Brain microvascular endothelial cell (primary cell): ENCODE measurements around the gene ZNF8.
"Not testable (repeated sequence)": the region's sequence is repeated elsewhere in the genome, so short reads cannot be mapped to it uniquely, and the experiment has no call there.

Experiments
- DNase-seq: peaks from one replicate; pipeline ENCODE4 v3.0.0-alpha.2; 2020
- H3K27ac ChIP-seq: fragments of 250-450 bp; sonication (Bioruptor Pico); 2 replicates; pipeline ENCODE4 v1.5.1; 2020; ENCODE audit warnings: mild to moderate bottlenecking, moderate library complexity
- H3K27me3 ChIP-seq: fragments of 250-450 bp; sonication (Bioruptor Pico); replicated peaks from 2 replicates; pipeline ENCODE4 v1.5.1; 2020; ENCODE audit warnings: mild to moderate bottlenecking
- H3K36me3 ChIP-seq: fragments of 250-450 bp; sonication (Bioruptor Pico); replicated peaks from 2 replicates; pipeline ENCODE4 v1.5.1; 2020; ENCODE audit warnings: mild to moderate bottlenecking
- H3K4me3 ChIP-seq: 2 replicates; pipeline ENCODE4 v1.5.1; 2011; ENCODE audit warnings: low read depth, mild to moderate bottlenecking, control low read depth, low read length, moderate library complexity
- in situ Hi-C: cut with HindIII; loops from 2 replicates; pipeline ENCODE4 v1.10.0; 2017; ENCODE audit warnings: low sequenced_read_pairs, low pct_ligation_motif_present
- TF ChIP-seq, protein P1 (sequence below): IDR thresholded peaks from 2 replicates; pipeline ENCODE4 v1.5.1; 2011; ENCODE audit warnings: low read depth, mild to moderate bottlenecking, moderate library complexity, low read length, control low read depth, inconsistent platforms; ENCODE audit errors: missing control alignments

Gene ZNF8

DNA sequence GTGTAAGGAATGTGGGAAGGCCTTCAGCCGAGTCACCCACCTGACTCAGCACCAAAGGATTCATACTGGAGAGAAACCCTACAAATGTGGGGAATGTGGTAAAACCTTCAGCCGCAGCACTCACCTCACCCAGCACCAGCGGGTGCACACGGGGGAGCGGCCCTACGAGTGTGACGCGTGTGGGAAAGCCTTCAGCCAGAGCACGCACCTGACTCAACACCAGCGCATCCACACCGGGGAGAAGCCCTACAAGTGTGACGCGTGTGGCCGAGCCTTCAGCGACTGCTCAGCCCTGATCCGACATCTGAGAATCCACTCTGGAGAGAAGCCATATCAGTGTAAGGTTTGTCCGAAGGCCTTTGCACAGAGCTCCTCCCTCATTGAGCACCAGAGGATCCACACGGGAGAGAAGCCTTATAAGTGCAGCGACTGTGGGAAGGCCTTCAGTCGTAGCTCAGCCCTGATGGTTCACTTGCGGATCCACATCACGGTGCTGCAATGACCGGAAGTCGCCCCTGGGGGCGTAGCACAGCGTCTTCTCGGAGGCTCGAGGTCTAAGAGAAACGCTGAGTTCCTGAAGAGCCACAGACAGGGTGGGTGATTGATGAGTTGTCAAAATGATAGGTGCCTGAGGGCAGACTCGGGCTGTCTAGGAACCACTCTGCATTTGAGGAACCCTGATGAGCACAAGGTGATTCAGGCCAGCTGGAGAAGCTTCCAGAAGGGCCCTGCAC is 60.2 kb downstream of the ZNF8 start:
- TF ChIP-seq, protein P1, sequence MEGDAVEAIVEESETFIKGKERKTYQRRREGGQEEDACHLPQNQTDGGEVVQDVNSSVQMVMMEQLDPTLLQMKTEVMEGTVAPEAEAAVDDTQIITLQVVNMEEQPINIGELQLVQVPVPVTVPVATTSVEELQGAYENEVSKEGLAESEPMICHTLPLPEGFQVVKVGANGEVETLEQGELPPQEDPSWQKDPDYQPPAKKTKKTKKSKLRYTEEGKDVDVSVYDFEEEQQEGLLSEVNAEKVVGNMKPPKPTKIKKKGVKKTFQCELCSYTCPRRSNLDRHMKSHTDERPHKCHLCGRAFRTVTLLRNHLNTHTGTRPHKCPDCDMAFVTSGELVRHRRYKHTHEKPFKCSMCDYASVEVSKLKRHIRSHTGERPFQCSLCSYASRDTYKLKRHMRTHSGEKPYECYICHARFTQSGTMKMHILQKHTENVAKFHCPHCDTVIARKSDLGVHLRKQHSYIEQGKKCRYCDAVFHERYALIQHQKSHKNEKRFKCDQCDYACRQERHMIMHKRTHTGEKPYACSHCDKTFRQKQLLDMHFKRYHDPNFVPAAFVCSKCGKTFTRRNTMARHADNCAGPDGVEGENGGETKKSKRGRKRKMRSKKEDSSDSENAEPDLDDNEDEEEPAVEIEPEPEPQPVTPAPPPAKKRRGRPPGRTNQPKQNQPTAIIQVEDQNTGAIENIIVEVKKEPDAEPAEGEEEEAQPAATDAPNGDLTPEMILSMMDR: no peak
- Histone ChIP-seq H3K27me3 (no peaks in the 10 kb centered on the region), H3K27ac (no peak overlapping the region), H3K4me3 (no peak overlapping the region), H3K36me3 (peaks cover 34% of the 10 kb centered on the region)
- no peak for DNase-seq
- in situ Hi-C loops: no loop called here

DNA sequence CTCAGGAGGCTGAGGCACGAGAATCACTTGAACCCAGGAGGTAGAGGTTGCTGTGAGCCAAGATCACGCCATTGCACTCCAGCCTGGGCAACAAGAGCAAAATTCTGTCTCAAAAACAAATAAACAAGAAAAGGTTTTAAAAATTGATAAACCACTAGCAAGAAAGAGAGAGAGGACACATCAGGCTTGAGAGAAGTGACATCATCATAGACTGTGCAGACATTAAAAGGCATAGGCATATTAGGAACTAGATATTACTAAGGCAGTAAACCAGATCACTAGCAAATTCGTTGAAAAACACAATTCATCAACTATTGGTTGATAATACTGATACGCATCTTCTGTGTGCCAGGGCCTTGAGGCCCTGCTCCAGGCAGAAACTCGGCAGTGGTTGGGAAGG is 66.8 kb downstream of the ZNF8 start:
- Histone ChIP-seq H3K27me3 (no peaks in the 10 kb centered on the region), H3K4me3 (no peak overlapping the region), H3K36me3 (peaks cover 6% of the 10 kb centered on the region), H3K27ac (no peak overlapping the region)
- TF ChIP-seq, protein P1: no peak
- no peak for DNase-seq
- in situ Hi-C loops: no loop called here

DNA sequence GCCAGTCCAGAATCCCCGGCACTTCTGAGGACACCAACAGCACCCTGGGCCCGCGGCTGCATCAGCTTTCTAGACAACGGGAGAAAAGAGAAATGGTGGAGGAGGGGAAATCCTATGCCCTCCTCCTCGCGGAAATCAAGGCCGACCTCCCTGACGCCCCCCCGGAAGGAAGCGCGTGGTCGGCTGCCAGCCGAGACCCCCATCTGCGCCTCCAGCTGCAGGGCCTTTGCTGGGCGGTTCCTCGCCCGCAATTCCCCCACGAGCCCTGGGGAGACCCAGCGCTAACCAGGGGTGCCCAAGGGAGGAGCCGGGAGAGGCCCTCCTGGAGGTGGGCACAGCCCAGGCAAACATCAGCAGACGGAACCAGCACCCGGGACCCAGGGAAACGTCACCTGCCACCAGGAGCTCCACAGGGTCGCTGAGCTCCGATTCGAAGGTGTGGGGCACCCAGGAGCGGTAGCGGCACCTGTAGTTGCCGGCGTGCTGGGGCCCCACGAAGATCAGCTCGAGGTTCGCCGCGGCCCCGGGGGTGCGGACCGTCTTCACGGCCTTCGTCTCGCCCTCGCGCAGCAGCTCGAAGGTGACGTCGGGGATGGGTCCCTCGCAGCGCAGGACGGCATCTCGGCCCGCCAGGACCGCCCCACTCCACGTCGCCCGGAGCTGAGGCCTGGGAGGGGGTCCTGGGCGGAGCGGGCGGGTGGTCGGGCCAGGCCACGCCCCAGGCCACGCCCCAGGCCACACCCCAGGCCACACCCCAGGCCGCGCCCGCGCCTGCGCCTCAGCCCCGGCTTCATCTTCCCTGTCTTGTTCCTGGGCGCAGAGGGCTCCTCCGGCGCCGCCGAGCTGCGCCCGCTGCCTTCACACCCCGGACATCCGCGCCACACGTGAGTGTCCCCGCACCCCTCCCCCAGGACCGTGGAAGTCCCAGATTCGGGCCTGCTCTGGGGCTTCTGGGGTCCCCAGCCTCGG is 68.5 kb downstream of the ZNF8 start:
- DNase-seq: peak; percentile 22
- peak overlapping the region; percentile 69 for H3K4me3 ChIP-seq
- TF ChIP-seq, protein P1: no peak
- peaks cover 13% of the 10 kb centered on the region for H3K36me3 ChIP-seq
- H3K27ac ChIP-seq: peak overlapping the region; percentile 10
- in situ Hi-C loops: no loop called here
- no peaks in the 10 kb centered on the region for H3K27me3 ChIP-seq

DNA sequence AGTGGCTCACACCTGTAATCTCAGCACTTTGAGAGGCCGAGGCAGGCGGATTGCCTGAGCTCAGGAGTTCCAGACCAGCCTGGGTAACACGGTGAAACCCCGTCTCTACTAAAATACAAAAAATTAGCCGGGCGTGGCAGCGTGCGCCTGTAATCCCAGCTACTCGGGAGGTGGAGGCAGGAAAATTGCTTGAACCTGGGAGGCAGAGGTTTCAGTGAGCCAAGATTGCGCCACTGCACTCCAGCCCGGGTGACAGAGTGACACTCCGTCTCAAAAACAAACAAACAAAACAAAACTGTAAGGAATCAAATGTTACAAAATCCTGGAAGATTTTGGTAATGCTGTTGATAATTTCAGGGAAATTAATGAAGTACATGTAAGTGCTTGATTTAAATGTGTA is 69.3 kb downstream of the ZNF8 start:
- H3K36me3 ChIP-seq: peaks cover 13% of the 10 kb centered on the region
- H3K27ac ChIP-seq, DNase-seq, in situ Hi-C loops, H3K27me3 ChIP-seq: not testable (repeated sequence)
- H3K4me3 ChIP-seq: peak overlapping the region; percentile 69

DNA sequence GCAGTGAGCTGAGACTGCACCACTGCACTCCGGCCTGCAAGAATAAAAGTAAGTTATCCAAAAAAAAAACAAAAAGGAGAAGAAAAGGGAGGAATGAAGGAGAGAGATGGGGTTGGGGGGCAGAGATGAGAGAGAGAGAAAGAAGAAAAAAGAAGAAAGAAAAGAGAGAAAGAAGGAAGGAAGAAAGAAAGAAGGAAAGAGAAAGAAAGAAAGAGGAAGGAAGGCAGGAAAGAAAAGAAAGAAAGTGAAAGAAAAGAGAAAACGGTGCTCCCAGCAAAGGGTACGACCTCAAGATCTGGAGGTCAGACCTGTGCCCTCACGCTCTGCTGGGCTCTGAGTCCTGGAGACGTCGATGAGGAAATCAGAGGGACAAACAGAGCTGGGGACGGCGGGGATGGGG is 70.8 kb downstream of the ZNF8 start:
- Histone ChIP-seq H3K36me3 (peaks cover 13% of the 10 kb centered on the region), H3K27me3 (no peaks in the 10 kb centered on the region), H3K27ac (no peak overlapping the region), H3K4me3 (no peak overlapping the region)
- TF ChIP-seq, protein P1: no peak
- in situ Hi-C loops: no loop called here
- DNase-seq: no peak

DNA sequence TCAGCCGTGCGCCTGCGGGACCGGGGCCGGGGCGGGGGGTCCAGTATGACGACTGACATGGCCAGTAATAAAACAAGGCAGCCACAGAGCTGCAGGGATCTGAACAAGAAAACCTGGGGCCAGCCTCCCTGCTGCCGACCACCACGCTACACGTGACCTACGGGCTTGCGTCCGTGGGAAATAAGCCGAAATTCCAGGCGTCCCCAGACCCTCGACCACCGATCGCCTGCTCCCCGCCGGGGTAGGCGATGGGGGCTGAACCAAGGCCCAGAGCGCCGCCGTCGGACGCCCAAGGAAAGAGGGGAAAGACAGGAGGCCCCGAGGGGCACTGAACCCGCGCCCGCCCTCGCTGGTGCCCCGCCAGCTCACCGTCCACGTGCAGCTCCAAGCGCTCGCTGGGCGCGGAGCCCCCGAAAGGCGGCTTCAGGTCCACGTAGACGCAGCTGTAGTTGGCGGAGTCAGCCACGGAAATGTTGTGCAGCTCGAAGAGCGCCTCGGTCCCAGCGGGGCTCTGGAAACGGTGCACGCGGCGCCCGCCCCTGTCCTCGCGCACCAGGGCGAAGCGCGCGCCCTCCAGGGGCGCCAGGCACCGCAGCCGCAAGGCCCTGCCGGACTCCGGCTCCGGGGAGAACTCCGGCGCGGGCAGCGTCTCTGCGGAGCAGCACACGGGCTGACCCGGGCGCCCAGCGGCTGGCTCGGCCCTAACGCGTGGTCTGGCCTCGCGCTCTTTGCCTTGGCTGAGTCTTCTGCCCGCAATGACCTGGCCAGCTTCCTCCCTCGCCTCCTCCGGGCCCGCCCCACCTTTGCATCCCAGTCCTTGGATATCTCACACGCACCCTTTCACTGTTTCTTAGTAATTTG is 71.5 kb downstream of the ZNF8 start:
- no peaks in the 10 kb centered on the region for H3K27me3 ChIP-seq
- in situ Hi-C loops: no loop called here
- DNase-seq: no peak
- no peak overlapping the region for H3K27ac ChIP-seq
- TF ChIP-seq, protein P1: no peak
- peaks cover 13% of the 10 kb centered on the region for H3K36me3 ChIP-seq
- H3K4me3 ChIP-seq: no peak overlapping the region
